IMR-90 (cell line): ENCODE measurements around the gene NUP107.

Experiments used
- CEBPB ChIP-seq: IDR thresholded peaks from 2 replicates; pipeline ENCODE4 v1.6.1; 2012; ENCODE audit warnings: low read depth, low read length, improper control_type of control experiment
- CTCF ChIP-seq: conservative IDR thresholded peaks from 2 replicates; pipeline ENCODE4 v1.5.1; 2012; ENCODE audit warnings: mild to moderate bottlenecking, low read depth, low read length, improper control_type of control experiment
- POLR2A ChIP-seq: IDR thresholded peaks from 2 replicates; pipeline ENCODE4 v1.6.1; 2012; ENCODE audit warnings: mild to moderate bottlenecking, low read depth, low read length
- RAD21 ChIP-seq: IDR thresholded peaks from 2 replicates; pipeline ENCODE4 v1.6.1; 2012; ENCODE audit warnings: low read length, improper control_type of control experiment
- RCOR1 ChIP-seq: IDR thresholded peaks from 2 replicates; pipeline ENCODE4 v1.6.1; 2012; ENCODE audit warnings: mild to moderate bottlenecking, low read length, improper control_type of control experiment; ENCODE audit not compliant: insufficient replicate concordance
- RFX5 ChIP-seq: IDR thresholded peaks from 2 replicates; pipeline ENCODE4 v1.8.0; 2012; ENCODE audit warnings: low read depth, mild to moderate bottlenecking, low read length, moderate library complexity

GRCh38 chr12:68776976-68777610, 90.3 kb downstream of the NUP107 start:
- TF ChIP-seq CEBPB (no peak), POLR2A (no peak), CTCF (no peak), RAD21 (no peak), RCOR1 (no peak), RFX5 (no peak)
